PC-3 (cell line): Measurements from ENCODE around the gene POLR1D. TPM values are rescaled to one million over a fixed set of nuclear protein-coding genes. Genes with fewer than 3 reads are reported as not detected.

Experiments
- ATAC-seq: fragments of 200-7000 bp; cut with Tn5 transposase; 2 replicates; pipeline ENCODE4 v1.9.1; 2020; ENCODE audit warnings: mild to moderate bottlenecking, moderate library complexity
- BruUV-seq: library from RNA; stranded (reverse); fragments of 400-500 nt; replicated peaks from 2 replicates; lab custom pipeline; 2021; lab: Mats Ljungman, UMichigan
- CTCF ChIA-PET: fragments of 300-600 bp; sonication (Branson Sonifier 250); formaldehyde crosslinking; loops from one replicate; lab custom pipeline; 2022; ENCODE audit warnings: antibody characterized with exemption; lab: Charles Lee
- POLR2A ChIA-PET: fragments of 300-600 bp; sonication (Branson Sonifier 250); formaldehyde crosslinking; loops from one replicate; lab custom pipeline; 2022; ENCODE audit warnings: antibody characterized with exemption; ENCODE audit not compliant: unreplicated experiment; lab: Charles Lee
- DNase-seq: peaks from one replicate; pipeline ENCODE4 v3.0.0-alpha.2; 2015
- H2AFZ ChIP-seq: fragments of 300-600 bp; sonication (generic); 2 replicates; pipeline ENCODE4 v1.6.0; 2016; ENCODE audit warnings: antibody characterized with exemption, low read length
- H3F3A ChIP-seq: fragments of 300-600 bp; sonication (generic); one replicate; pipeline ENCODE4 v1.6.0; 2017; ENCODE audit warnings: antibody characterized with exemption, low read length, control low read depth, mild to moderate bottlenecking; ENCODE audit not compliant: unreplicated experiment
- H3K27ac ChIP-seq: fragments of 300-600 bp; sonication (generic); 2 replicates; pipeline ENCODE4 v1.5.1; 2016; ENCODE audit warnings: mild to moderate bottlenecking, low read length
- H3K27me3 ChIP-seq: fragments of 300-600 bp; sonication (generic); 2 replicates; pipeline ENCODE4 v1.6.1; 2016; ENCODE audit warnings: low read length, mixed read lengths
- H3K36me3 ChIP-seq: fragments of 300-600 bp; sonication (generic); 2 replicates; pipeline ENCODE4 v1.6.1; 2016; ENCODE audit warnings: low read depth, mixed run types, low read length, mixed read lengths
- H3K4me1 ChIP-seq: fragments of 300-600 bp; sonication (generic); 2 replicates; pipeline ENCODE4 v1.5.1; 2016; ENCODE audit warnings: low read length; ENCODE audit not compliant: insufficient read depth
- H3K4me2 ChIP-seq: fragments of 300-600 bp; sonication (generic); 2 replicates; pipeline ENCODE4 v1.6.0; 2016; ENCODE audit warnings: low read length
- H3K4me3 ChIP-seq: fragments of 300-600 bp; sonication (generic); 2 replicates; pipeline ENCODE4 v1.5.1; 2016; ENCODE audit warnings: mild to moderate bottlenecking, low read length, mixed read lengths
- H3K79me2 ChIP-seq: fragments of 300-600 bp; sonication (generic); 2 replicates; pipeline ENCODE4 v1.6.1; 2017; ENCODE audit warnings: low read length, mixed read lengths
- H3K9ac ChIP-seq: fragments of 300-600 bp; sonication (generic); 2 replicates; pipeline ENCODE4 v1.6.0; 2016; ENCODE audit warnings: mild to moderate bottlenecking, low read length
- H3K9me2 ChIP-seq: fragments of 300-600 bp; sonication (generic); replicated peaks from 2 replicates; pipeline ENCODE4 v1.6.1; 2016; ENCODE audit warnings: mixed run types, low read length, mixed read lengths
- H3K9me3 ChIP-seq: fragments of 300-600 bp; sonication (generic); 2 replicates; pipeline ENCODE4 v1.6.1; 2016; ENCODE audit warnings: low read length, mixed read lengths
- H4K20me1 ChIP-seq: fragments of 300-600 bp; sonication (generic); 2 replicates; pipeline ENCODE4 v1.6.1; 2016; ENCODE audit warnings: low read length, mixed read lengths
- EZH2 ChIP-seq: fragments of 300-600 bp; sonication (generic); IDR thresholded peaks from one replicate; pipeline ENCODE4 v1.6.1; 2017; ENCODE audit warnings: antibody characterized with exemption, mild to moderate bottlenecking, low read length; ENCODE audit not compliant: unreplicated experiment
- EZH2phosphoT487 ChIP-seq: fragments of 300-600 bp; sonication (generic); IDR thresholded peaks from 2 replicates; pipeline ENCODE4 v1.6.1; 2018; ENCODE audit warnings: mild to moderate bottlenecking, antibody characterized with exemption, low read length, borderline replicate concordance
- intact Hi-C: fragments of 100-400 bp; cut with micrococcal nuclease; formaldehyde crosslinking; loops from 2 replicates; pipeline ENCODE4 v1.9.0; 2023
- total RNA-seq: library from RNA; depleted of rRNA; stranded (reverse); fragments of >200 nt; gene quantifications from 2 replicates; pipeline ENCODE4 v1.2.3, GENCODE V29; 2014
- TF ChIP-seq, protein P1 (sequence below): fragments of 300-600 bp; sonication (generic); conservative IDR thresholded peaks from 2 replicates; pipeline ENCODE4 v1.5.1; 2017; ENCODE audit warnings: antibody characterized with exemption, low read depth, mild to moderate bottlenecking, low read length

The POLR1D gene
- total RNA-seq, 1 experiment from 2014 or later, result 97.9 TPM

DNA sequence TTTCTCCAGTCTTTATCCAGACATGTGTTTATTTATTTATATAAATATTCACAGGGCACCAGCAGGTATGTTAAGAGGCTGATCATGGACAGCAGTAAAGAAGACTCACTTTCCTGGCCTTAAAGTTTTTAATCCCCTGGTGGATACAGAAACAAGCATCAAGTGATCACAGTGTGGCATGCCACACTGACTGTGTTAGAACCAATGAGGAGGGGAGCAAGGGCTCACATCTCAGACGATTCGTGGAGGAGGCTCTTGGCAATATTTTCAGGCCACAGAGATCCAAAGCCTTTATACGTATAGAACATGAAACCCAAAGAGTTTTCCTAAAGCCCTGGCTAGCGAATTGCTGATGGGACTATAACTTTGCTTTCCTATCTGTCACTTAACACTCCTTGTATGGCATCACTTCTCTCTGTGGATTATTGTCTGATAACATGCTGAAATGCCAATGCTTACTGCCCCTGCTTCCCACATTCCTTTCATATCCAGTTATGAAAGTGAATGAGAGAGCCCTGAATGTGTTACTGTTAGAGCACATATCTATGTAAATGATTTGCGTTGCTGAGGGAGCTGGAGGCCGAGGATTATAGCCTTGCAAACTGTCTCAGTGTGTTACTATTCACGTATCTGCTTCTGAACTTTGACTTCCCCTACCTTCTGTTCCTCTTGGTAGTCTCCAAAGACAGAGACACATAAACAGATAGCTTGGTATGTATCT lies 37.6 kb downstream of the POLR1D start:
- Histone ChIP-seq H2AFZ (no peak overlapping the region), H3K27ac (peak overlapping the region; percentile 28; the same call in 1 of the 2 replicates), H3F3A (no peaks in the 10 kb centered on the region), H3K4me1 (peaks cover 30% of the 10 kb centered on the region), H3K4me2 (peak overlapping the region; percentile 75), H3K9me2 (no peaks in the 10 kb centered on the region), H3K79me2 (no peaks in the 10 kb centered on the region), H3K36me3 (no peaks in the 10 kb centered on the region), H3K27me3 (no peaks in the 10 kb centered on the region), H4K20me1 (no peaks in the 10 kb centered on the region), H3K9me3 (no peaks in the 10 kb centered on the region), H3K4me3 (no peak overlapping the region), H3K9ac (no peak overlapping the region)
- POLR2A ChIA-PET, result no interaction called here
- DNase-seq (no peak), ATAC-seq (no peak)
- no peak for TF ChIP-seq EZH2
- CTCF ChIA-PET, result interaction anchor here (0.5 to 0.6 kb wide), 2 partner anchors 55 to 113 kb away, joined by 3 to 4 read pairs; no protein-coding TSS in a partner anchor
- intact Hi-C loops, result loop anchor here (5.0 kb wide), 2 partner anchors 37 to 82 kb away; partner anchors contain the start of genes LNX2 and POLR1D
- no TSS peak for BruUV-seq

GRCh38 chr13:27660511-27660910 lies 38.8 kb downstream of the POLR1D start:
- ATAC-seq (no peak), DNase-seq (no peak)
- H3F3A ChIP-seq, result no peaks in the 10 kb centered on the region
- H3K27me3 ChIP-seq, result no peaks in the 10 kb centered on the region
- H3K9ac ChIP-seq, result no peak overlapping the region
- H3K9me3 ChIP-seq, result no peaks in the 10 kb centered on the region
- intact Hi-C loops, result loop anchor here (10.0 kb wide), 1 partner anchor 104 kb away; no protein-coding TSS in a partner anchor
- H3K27ac ChIP-seq, result no peak overlapping the region
- peaks cover 30% of the 10 kb centered on the region for H3K4me1 ChIP-seq
- H3K36me3 ChIP-seq, result no peaks in the 10 kb centered on the region
- H2AFZ ChIP-seq, result no peak overlapping the region
- CTCF ChIA-PET, result no interaction called here
- no peaks in the 10 kb centered on the region for H3K9me2 ChIP-seq
- H3K4me3 ChIP-seq, result no peak overlapping the region
- H3K79me2 ChIP-seq, result no peaks in the 10 kb centered on the region
- H4K20me1 ChIP-seq, result no peaks in the 10 kb centered on the region
- BruUV-seq, result no TSS peak
- H3K4me2 ChIP-seq, result no peak overlapping the region
- TF ChIP-seq, protein P1, sequence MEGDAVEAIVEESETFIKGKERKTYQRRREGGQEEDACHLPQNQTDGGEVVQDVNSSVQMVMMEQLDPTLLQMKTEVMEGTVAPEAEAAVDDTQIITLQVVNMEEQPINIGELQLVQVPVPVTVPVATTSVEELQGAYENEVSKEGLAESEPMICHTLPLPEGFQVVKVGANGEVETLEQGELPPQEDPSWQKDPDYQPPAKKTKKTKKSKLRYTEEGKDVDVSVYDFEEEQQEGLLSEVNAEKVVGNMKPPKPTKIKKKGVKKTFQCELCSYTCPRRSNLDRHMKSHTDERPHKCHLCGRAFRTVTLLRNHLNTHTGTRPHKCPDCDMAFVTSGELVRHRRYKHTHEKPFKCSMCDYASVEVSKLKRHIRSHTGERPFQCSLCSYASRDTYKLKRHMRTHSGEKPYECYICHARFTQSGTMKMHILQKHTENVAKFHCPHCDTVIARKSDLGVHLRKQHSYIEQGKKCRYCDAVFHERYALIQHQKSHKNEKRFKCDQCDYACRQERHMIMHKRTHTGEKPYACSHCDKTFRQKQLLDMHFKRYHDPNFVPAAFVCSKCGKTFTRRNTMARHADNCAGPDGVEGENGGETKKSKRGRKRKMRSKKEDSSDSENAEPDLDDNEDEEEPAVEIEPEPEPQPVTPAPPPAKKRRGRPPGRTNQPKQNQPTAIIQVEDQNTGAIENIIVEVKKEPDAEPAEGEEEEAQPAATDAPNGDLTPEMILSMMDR, result no peak
- TF ChIP-seq EZH2 (no peak), EZH2phosphoT487 (no peak)
- POLR2A ChIA-PET, result no interaction called here

DNA sequence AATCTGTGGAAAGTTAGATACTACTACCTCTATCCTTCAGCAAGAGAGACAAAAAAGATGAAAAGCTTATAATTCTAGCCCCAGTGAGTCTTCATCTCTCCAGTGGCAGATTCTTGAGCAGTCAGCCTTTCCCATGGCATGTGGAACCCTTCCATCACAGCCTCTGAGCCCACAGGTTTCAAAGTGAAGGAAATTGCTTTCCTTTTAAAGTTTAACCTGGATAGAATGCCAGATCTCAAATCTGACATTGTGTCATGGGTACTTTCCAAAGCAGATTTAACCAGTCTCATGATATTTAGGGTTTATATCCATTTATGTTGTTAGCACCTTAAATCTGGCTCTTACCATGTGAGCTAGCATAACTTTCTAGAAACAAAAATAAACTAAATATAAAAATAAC lies 39.3 kb downstream of the POLR1D start:
- Histone ChIP-seq H3K9me3 (no peaks in the 10 kb centered on the region), H3K9ac (no peak overlapping the region), H3K36me3 (no peaks in the 10 kb centered on the region), H3K27ac (no peak overlapping the region), H3F3A (no peaks in the 10 kb centered on the region), H3K4me2 (no peak overlapping the region), H3K9me2 (no peaks in the 10 kb centered on the region), H2AFZ (no peak overlapping the region), H3K4me3 (no peak overlapping the region), H3K4me1 (peaks cover 28% of the 10 kb centered on the region), H3K27me3 (no peaks in the 10 kb centered on the region), H4K20me1 (no peaks in the 10 kb centered on the region), H3K79me2 (no peaks in the 10 kb centered on the region)
- intact Hi-C loops, result loop anchor here (10.0 kb wide), 1 partner anchor 104 kb away; no protein-coding TSS in a partner anchor
- no peak for ATAC-seq
- TF ChIP-seq EZH2 (no peak), EZH2phosphoT487 (no peak)
- TF ChIP-seq, protein P1, result no peak
- ChIA-PET POLR2A (no interaction called here), CTCF (no interaction called here)
- no peak for DNase-seq
- BruUV-seq, result no TSS peak
